Measurements from ENCODE around the gene RNF157. TPM values are rescaled to one million over a fixed set of nuclear protein-coding genes. Genes with fewer than 3 reads are reported as not detected.

Gene RNF157
- total RNA-seq, 1 experiment from 2014 or later = 0.86 TPM

- ChIA-PET POLR2A (no interaction called here), RAD21 (ENCODE audit: low non-redundant PET in 1 of 2, low total read pairs in 2 of 2, uncharacterized antibody in 2 of 2, unreplicated experiment in 2 of 2) (no interaction called here), CTCF (interaction anchor here (1.0 to 1.1 kb wide), 2 partner anchors 20 to 22 kb away, joined by 3 to 4 read pairs; no protein-coding TSS in a partner anchor)
- BruUV-seq (replicated peaks) = no TSS peak
- Histone ChIP-seq H3K36me3 (ENCODE audit: control insufficient read depth in 1 of 2, insufficient read depth in 2 of 2, low read length in 2 of 2) (no peaks in the 10 kb centered on the region), H3K4me3 (replicated peaks in 1 of 2; ENCODE audit: low read depth in 1 of 2, low read length in 2 of 2) (no peak overlapping the region), H3K27ac (ENCODE audit: low read depth, low read length) (no peak overlapping the region), H3K9me2 (ENCODE audit: insufficient read depth) (no peaks in the 10 kb centered on the region), H3K79me2 (ENCODE audit: insufficient read depth, low read length) (no peaks in the 10 kb centered on the region), H3K9ac (ENCODE audit: low read length) (no peak overlapping the region), H4K20me1 (ENCODE audit: insufficient read depth) (no peaks in the 10 kb centered on the region), H3K4me2 (ENCODE audit: low read length) (no peak overlapping the region), H3K4me1 (ENCODE audit: control insufficient read depth in 1 of 2, insufficient read depth in 2 of 2, low read length in 2 of 2) (no peaks in the 10 kb centered on the region), H2AFZ (ENCODE audit: low read depth, low read length, poor library complexity, severe bottlenecking) (no peak overlapping the region), H3K9me3 (ENCODE audit: control insufficient read depth in 1 of 2, insufficient read depth in 1 of 2, low read depth in 1 of 2, low read length in 2 of 2) (no peaks in the 10 kb centered on the region), H3K27me3 (ENCODE audit: insufficient read depth, low read length) (no peaks in the 10 kb centered on the region)
- intact Hi-C loops (cut with micrococcal nuclease) = no loop called here
- DNase-seq (ENCODE audit: low read depth, low spot score) (no peak), ATAC-seq (peak; percentile 68)
- TF ChIP-seq RAD21 (IDR thresholded peaks at IDR 0.05; ENCODE audit: low read depth) = peak; percentile 45
- TF ChIP-seq CTCF (IDR thresholded peaks at IDR 0.05 in 2 of 3, conservative IDR thresholded peaks at IDR 0.05 in 1 of 3; ENCODE audit: borderline replicate concordance in 1 of 3, insufficient read depth in 1 of 3, low read depth in 2 of 3, low read length in 2 of 3) = peak in 2 of 3 experiments; percentile 48 to 55; a peak in 4 of 6 replicates
- no peak for TF ChIP-seq ZBTB33 (IDR thresholded peaks at IDR 0.05; ENCODE audit: extremely low read depth, insufficient replicate concordance, low read length)
Measured at GRCh38 chr17:76153640-76154039, 86.7 kb downstream of the RNF157 start.

GRCh38 chr17:76153202-76153601 lies 87.1 kb downstream of the RNF157 start:
- Histone ChIP-seq H3K9me3 (ENCODE audit: control insufficient read depth in 1 of 2, insufficient read depth in 1 of 2, low read depth in 1 of 2, low read length in 2 of 2) (no peaks in the 10 kb centered on the region), H3K79me2 (ENCODE audit: insufficient read depth, low read length) (no peaks in the 10 kb centered on the region), H3K27me3 (ENCODE audit: insufficient read depth, low read length) (no peaks in the 10 kb centered on the region), H3K9ac (ENCODE audit: low read length) (no peak overlapping the region), H2AFZ (ENCODE audit: low read depth, low read length, poor library complexity, severe bottlenecking) (no peak overlapping the region), H3K36me3 (ENCODE audit: control insufficient read depth in 1 of 2, insufficient read depth in 2 of 2, low read length in 2 of 2) (no peaks in the 10 kb centered on the region), H3K4me2 (ENCODE audit: low read length) (no peak overlapping the region), H3K27ac (ENCODE audit: low read depth, low read length) (no peak overlapping the region), H3K4me3 (replicated peaks in 1 of 2; ENCODE audit: low read depth in 1 of 2, low read length in 2 of 2) (no peak overlapping the region), H4K20me1 (ENCODE audit: insufficient read depth) (no peaks in the 10 kb centered on the region), H3K9me2 (ENCODE audit: insufficient read depth) (no peaks in the 10 kb centered on the region), H3K4me1 (ENCODE audit: control insufficient read depth in 1 of 2, insufficient read depth in 2 of 2, low read length in 2 of 2) (no peaks in the 10 kb centered on the region)
- ATAC-seq (peak; percentile 39; the same call in 1 of the 2 replicates), DNase-seq (ENCODE audit: low read depth, low spot score) (no peak)
- POLR2A ChIA-PET = no interaction called here
- RAD21 ChIA-PET (ENCODE audit: low non-redundant PET in 1 of 2, low total read pairs in 2 of 2, uncharacterized antibody in 2 of 2, unreplicated experiment in 2 of 2) = no interaction called here
- no TSS peak for BruUV-seq (replicated peaks)
- CTCF ChIA-PET = interaction anchor here (1.0 to 2.2 kb wide), 3 partner anchors 20 to 29 kb away, joined by 3 to 8 read pairs (median 4); no protein-coding TSS in a partner anchor
- intact Hi-C loops (cut with micrococcal nuclease) = no loop called here
- TF ChIP-seq POLR2A (IDR thresholded peaks at IDR 0.05; ENCODE audit: borderline replicate concordance, extremely low read depth, insufficient read depth, insufficient read length) = no peak
- no peak for TF ChIP-seq CBX3 (IDR thresholded peaks at IDR 0.05; ENCODE audit: low read depth)
- TF ChIP-seq SP1 (IDR thresholded peaks at IDR 0.05; ENCODE audit: low read depth) = no peak
- no peak for TF ChIP-seq ATF3 (IDR thresholded peaks at IDR 0.05)
- no peak for TF ChIP-seq MAX (IDR thresholded peaks at IDR 0.05)
- TF ChIP-seq YY1 (IDR thresholded peaks at IDR 0.05; ENCODE audit: extremely low read depth, insufficient replicate concordance, low read depth, low read length) = no peak
- no peak for TF ChIP-seq POLR2AphosphoS5 (IDR thresholded peaks at IDR 0.05; ENCODE audit: low read depth, low read length)
- no peak for TF ChIP-seq ZNF274 (IDR thresholded peaks at IDR 0.05; ENCODE audit: low read depth, low read length)
- no peak for TF ChIP-seq ZFX (IDR thresholded peaks at IDR 0.05)

All from HCT116 (cell line).